ENCODE data around the gene ATL3.

DNA sequence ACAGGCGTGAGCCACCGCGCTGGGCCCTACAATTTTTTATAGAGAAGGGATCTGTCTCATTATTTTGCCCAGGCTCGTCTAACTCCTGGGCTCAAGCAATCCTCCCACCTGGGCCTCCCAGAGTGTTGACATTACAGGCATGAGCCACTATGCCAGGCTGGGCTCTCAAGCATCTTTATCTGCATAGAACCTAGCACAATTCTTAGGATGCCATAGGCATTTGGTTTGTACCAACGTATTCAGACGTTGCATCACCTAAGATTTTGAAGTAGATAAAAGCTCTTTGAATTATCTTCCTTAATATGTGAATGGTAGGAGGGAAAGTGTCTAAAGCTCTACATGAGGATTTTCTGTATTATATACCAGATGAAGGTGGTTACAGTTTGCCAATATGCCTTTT is 40.7 kb upstream of the ATL3 start:
- TF ChIP-seq, protein P1, sequence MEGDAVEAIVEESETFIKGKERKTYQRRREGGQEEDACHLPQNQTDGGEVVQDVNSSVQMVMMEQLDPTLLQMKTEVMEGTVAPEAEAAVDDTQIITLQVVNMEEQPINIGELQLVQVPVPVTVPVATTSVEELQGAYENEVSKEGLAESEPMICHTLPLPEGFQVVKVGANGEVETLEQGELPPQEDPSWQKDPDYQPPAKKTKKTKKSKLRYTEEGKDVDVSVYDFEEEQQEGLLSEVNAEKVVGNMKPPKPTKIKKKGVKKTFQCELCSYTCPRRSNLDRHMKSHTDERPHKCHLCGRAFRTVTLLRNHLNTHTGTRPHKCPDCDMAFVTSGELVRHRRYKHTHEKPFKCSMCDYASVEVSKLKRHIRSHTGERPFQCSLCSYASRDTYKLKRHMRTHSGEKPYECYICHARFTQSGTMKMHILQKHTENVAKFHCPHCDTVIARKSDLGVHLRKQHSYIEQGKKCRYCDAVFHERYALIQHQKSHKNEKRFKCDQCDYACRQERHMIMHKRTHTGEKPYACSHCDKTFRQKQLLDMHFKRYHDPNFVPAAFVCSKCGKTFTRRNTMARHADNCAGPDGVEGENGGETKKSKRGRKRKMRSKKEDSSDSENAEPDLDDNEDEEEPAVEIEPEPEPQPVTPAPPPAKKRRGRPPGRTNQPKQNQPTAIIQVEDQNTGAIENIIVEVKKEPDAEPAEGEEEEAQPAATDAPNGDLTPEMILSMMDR (IDR thresholded peaks at IDR 0.05; ENCODE audit: low read length) = no peak
- no peak for TF ChIP-seq EZH2 (IDR thresholded peaks at IDR 0.05; ENCODE audit: borderline replicate concordance, low read length)

Measured in OCI-LY1 (cell line).